B cell (primary cell): ENCODE results near the gene KIF26B. TPM values are rescaled to one million over a fixed set of nuclear protein-coding genes. Genes with fewer than 3 reads are reported as not detected.

Source experiments
- ATAC-seq: fragments of 200-7000 bp; cut with Tn5 transposase; one replicate; pipeline ENCODE4 v1.10.0; 2021; ENCODE audit warnings: low read depth, mild to moderate bottlenecking, moderate number of reproducible peaks, moderate library complexity
- CTCF ChIA-PET: fragments of 350-600 bp; sonication (Branson Sonifier 250); formaldehyde crosslinking; loops from one replicate; lab custom pipeline; 2021; ENCODE audit warnings: antibody characterized with exemption, inconsistent platforms; lab: Charles Lee
- POLR2A ChIA-PET: fragments of 350-600 bp; sonication (Branson Sonifier 250); formaldehyde crosslinking; loops from one replicate; lab custom pipeline; 2021; ENCODE audit warnings: antibody characterized with exemption; lab: Charles Lee
- DNase-seq: peaks from one replicate; pipeline ENCODE4 v3.0.0; 2013
- H2AFZ ChIP-seq: 2 replicates; pipeline ENCODE4 v1.6.1; 2012; ENCODE audit warnings: mild to moderate bottlenecking, low read depth, low read length; ENCODE audit not compliant: insufficient read depth, poor library complexity, severe bottlenecking
- H3K27ac ChIP-seq, 2 donors: 1 replicate in 1 of 2; 2 replicates in 1 of 2; pipeline ENCODE4 v1.5.1; 2012 to 2013; ENCODE audit warnings: low read length in 2 of 2, mild to moderate bottlenecking in 2 of 2, moderate library complexity in 1 of 2
- H3K27me3 ChIP-seq, 4 experiments: fragments of 200-600 bp in 1 of 4; sonication (generic) in 1 of 4; replicated peaks in 1 of 4; 1 replicate in 2 of 4; 2 replicates in 2 of 4; pipeline versions ENCODE4 v1.6.1 to v1.7.0; 2013 to 2016; ENCODE audit warnings: low read length in 3 of 4, mild to moderate bottlenecking in 2 of 4, mixed read lengths in 1 of 4, moderate library complexity in 1 of 4; ENCODE audit not compliant: insufficient read depth in 4 of 4, control insufficient read depth in 3 of 4; ENCODE audit errors: control extremely low read depth in 1 of 4
- H3K36me3 ChIP-seq, 2 experiments: replicated peaks in 1 of 2; 1 replicate in 1 of 2; 2 replicates in 1 of 2; pipeline versions ENCODE4 v1.6.1 to v1.7.1; 2013; ENCODE audit warnings: low read length in 1 of 2; ENCODE audit not compliant: insufficient read depth in 2 of 2, control insufficient read depth in 1 of 2; ENCODE audit errors: control extremely low read depth in 1 of 2, extremely low read depth in 1 of 2
- H3K4me1 ChIP-seq, 2 donors: fragments of 200-600 bp in 1 of 2; sonication (generic) in 1 of 2; 1 replicate in 1 of 2; 2 replicates in 1 of 2; pipeline versions ENCODE4 v1.5.1 to v1.6.1; 2013 to 2017; ENCODE audit warnings: low read length in 2 of 2; ENCODE audit not compliant: control insufficient read depth in 2 of 2, insufficient read depth in 2 of 2
- H3K4me2 ChIP-seq: replicated peaks from 2 replicates; pipeline ENCODE3; 2012; ENCODE audit warnings: mild to moderate bottlenecking, low read depth, low read length; ENCODE audit not compliant: poor library complexity, severe bottlenecking
- H3K4me3 ChIP-seq, 5 experiments: fragments of 200-600 bp in 1 of 5; sonication (generic) in 1 of 5; 1 replicate in 3 of 5; 2 replicates in 2 of 5; pipeline versions ENCODE4 v1.5.1 to v1.7.0; 2011 to 2016; ENCODE audit warnings: low read length in 4 of 5, mild to moderate bottlenecking in 4 of 5, low read depth in 2 of 5, control low read depth in 1 of 5, moderate library complexity in 1 of 5; ENCODE audit not compliant: insufficient read depth in 1 of 5; ENCODE audit errors: control extremely low read depth in 1 of 5, extremely low read depth in 1 of 5
- H3K79me2 ChIP-seq: fragments of 200-600 bp; sonication (generic); one replicate; pipeline ENCODE4 v1.6.0; 2016; ENCODE audit warnings: low read length; ENCODE audit not compliant: control insufficient read depth, insufficient read depth
- H3K9ac ChIP-seq: fragments of 200-600 bp; sonication (generic); 2 replicates; pipeline ENCODE4 v1.6.1; 2017; ENCODE audit warnings: mild to moderate bottlenecking, low read length, moderate library complexity
- H3K9me3 ChIP-seq, 3 donors: one replicate each; pipeline versions ENCODE4 v1.6.1 to v1.7.1; 2013; ENCODE audit warnings: low read length in 2 of 3; ENCODE audit not compliant: control insufficient read depth in 2 of 3, insufficient read depth in 1 of 3; ENCODE audit errors: control extremely low read depth in 1 of 3
- H4K20me1 ChIP-seq: 2 replicates; pipeline ENCODE4 v1.6.0; 2012; ENCODE audit warnings: mild to moderate bottlenecking, low read length; ENCODE audit not compliant: insufficient read depth, control insufficient read depth, poor library complexity, severe bottlenecking
- H3K27ac Mint-ChIP-seq: one replicate; pipeline ENCODE4 v1.8.0; 2021; ENCODE audit warnings: mixed read lengths
- H3K27me3 Mint-ChIP-seq: one replicate; pipeline ENCODE4 v1.8.0; 2021; ENCODE audit warnings: mixed read lengths
- H3K4me1 Mint-ChIP-seq: one replicate; pipeline ENCODE4 v1.8.0; 2021; ENCODE audit warnings: mixed read lengths
- H3K4me3 Mint-ChIP-seq: one replicate; pipeline ENCODE4 v1.8.0; 2021; ENCODE audit warnings: mixed read lengths
- H3K9me3 Mint-ChIP-seq: one replicate; pipeline ENCODE4 v1.8.0; 2022; ENCODE audit warnings: mixed read lengths; ENCODE audit not compliant: insufficient read depth
- CTCF ChIP-seq: fragments of 200-600 bp; IDR thresholded peaks from one replicate; pipeline ENCODE4 v1.8.0; 2022; ENCODE audit warnings: antibody characterized with exemption, mild to moderate bottlenecking
- EZH2 ChIP-seq: IDR thresholded peaks from 2 replicates; pipeline ENCODE4 v1.6.1; 2012; ENCODE audit warnings: borderline replicate concordance, low read depth, mild to moderate bottlenecking, moderate library complexity, low read length; ENCODE audit not compliant: insufficient read depth, poor library complexity, severe bottlenecking
- WGBS: methylation state at CpG from one replicate; pipeline ENCODE4 v1.1.5; 2013; ENCODE audit warnings: missing lambda C conversion rate; ENCODE audit not compliant: insufficient coverage; 5-methylcytosine and 5-hydroxymethylcytosine counted together
- intact Hi-C: fragments of 100-400 bp; cut with micrococcal nuclease; formaldehyde crosslinking; loops from one replicate; pipeline ENCODE4 v1.10.0; 2022
- polyA plus RNA-seq: library from polyadenylated mRNA; depleted of rRNA; stranded (reverse); fragments of >200 nt; gene quantifications from 2 replicates; pipeline ENCODE4 v1.2.3, GENCODE V29; 2012
- total RNA-seq, 2 donors: library from RNA; stranded (reverse); fragments of 120-200 nt in 1 of 2; gene quantifications; 1 replicate in 1 of 2; 2 replicates in 1 of 2; pipeline versions ENCODE4 v1.2.3 to v1.2.4, GENCODE V29; 2013 to 2022

Gene KIF26B
- total and polyA plus RNA-seq, 2 donors (not counting 1 experiment from before 2014, with no cell fraction given) = 0.62 TPM; not detected in 1

GRCh38 chr1:245311887-245312536 lies 157.2 kb downstream of the KIF26B start:
- Histone ChIP-seq H3K27ac (no peak overlapping the region), H4K20me1 (no peaks in the 10 kb centered on the region), H3K9me3 (no peaks in the 10 kb centered on the region), H3K4me1 (peaks cover 7 to 13% of the 10 kb centered on the region in 2 donors), H3K4me2 (no peak overlapping the region), H2AFZ (no peak overlapping the region), H3K4me3 (no peak overlapping the region), H3K9ac (no peak overlapping the region), H3K36me3 (no peaks in the 10 kb centered on the region), H3K79me2 (no peaks in the 10 kb centered on the region), H3K27me3 (no peaks in the 10 kb centered on the region)
- intact Hi-C loops = no loop called here
- no peaks in the 10 kb centered on the region for H3K27me3 Mint-ChIP-seq
- peak overlapping the region; percentile 26 for H3K4me3 Mint-ChIP-seq
- peaks cover 13% of the 10 kb centered on the region for H3K4me1 Mint-ChIP-seq
- DNase-seq (no peak), ATAC-seq (no peak)
- ChIA-PET POLR2A (no interaction called here), CTCF (no interaction called here)
- TF ChIP-seq CTCF (no peak), EZH2 (no peak)
- no peak overlapping the region for H3K27ac Mint-ChIP-seq
- WGBS = 82% methylated on average over 2 of the region's 8 CpGs
- no peaks in the 10 kb centered on the region for H3K9me3 Mint-ChIP-seq

GRCh38 chr1:245313576-245313975 lies 158.8 kb downstream of the KIF26B start:
- no peaks in the 10 kb centered on the region for H3K9me3 ChIP-seq
- H3K27ac Mint-ChIP-seq = no peak overlapping the region
- no peaks in the 10 kb centered on the region for H3K9me3 Mint-ChIP-seq
- H3K36me3 ChIP-seq = no peaks in the 10 kb centered on the region
- no peak overlapping the region for H2AFZ ChIP-seq
- no peak overlapping the region for H3K4me2 ChIP-seq
- no peaks in the 10 kb centered on the region for H4K20me1 ChIP-seq
- H3K27ac ChIP-seq = no peak overlapping the region
- no peaks in the 10 kb centered on the region for H3K27me3 ChIP-seq
- intact Hi-C loops = no loop called here
- peaks cover 7 to 13% of the 10 kb centered on the region in 2 donors for H3K4me1 ChIP-seq
- H3K4me3 ChIP-seq = no peak overlapping the region
- TF ChIP-seq EZH2 (no peak), CTCF (no peak)
- H3K4me3 Mint-ChIP-seq = no peak overlapping the region
- no peak for DNase-seq
- CTCF ChIA-PET = no interaction called here
- POLR2A ChIA-PET = no interaction called here
- H3K9ac ChIP-seq = no peak overlapping the region
- WGBS = 91% methylated on average over 8 of the region's 9 CpGs
- ATAC-seq = no peak
- H3K79me2 ChIP-seq = no peaks in the 10 kb centered on the region
- H3K4me1 Mint-ChIP-seq = peaks cover 13% of the 10 kb centered on the region
- H3K27me3 Mint-ChIP-seq = no peaks in the 10 kb centered on the region
